Right lobe of liver (tissue), 4 donors: Measurements from ENCODE around the gene RPP38.

ENCODE experiments used
- CTCF ChIP-seq, 4 donors: fragments of 200-600 bp in 3 of 4; fragments of 450-650 bp in 1 of 4; IDR thresholded peaks; one replicate each; pipeline versions ENCODE4 v1.5.1 to v1.8.0; 2016 to 2022; ENCODE audit warnings: antibody characterized with exemption in 4 of 4, mild to moderate bottlenecking in 2 of 4
- POLR2A ChIP-seq: fragments of 450-650 bp; IDR thresholded peaks from one replicate; pipeline ENCODE4 v1.6.1; 2017; ENCODE audit warnings: antibody characterized with exemption, mild to moderate bottlenecking
- donor health status: DM: no; HTN: no; CAD: no.
- donor health status: DM: no; HTN: no; CAD: no.
- donor health status: DM: no; HTN: yes; CAD: no.

DNA sequence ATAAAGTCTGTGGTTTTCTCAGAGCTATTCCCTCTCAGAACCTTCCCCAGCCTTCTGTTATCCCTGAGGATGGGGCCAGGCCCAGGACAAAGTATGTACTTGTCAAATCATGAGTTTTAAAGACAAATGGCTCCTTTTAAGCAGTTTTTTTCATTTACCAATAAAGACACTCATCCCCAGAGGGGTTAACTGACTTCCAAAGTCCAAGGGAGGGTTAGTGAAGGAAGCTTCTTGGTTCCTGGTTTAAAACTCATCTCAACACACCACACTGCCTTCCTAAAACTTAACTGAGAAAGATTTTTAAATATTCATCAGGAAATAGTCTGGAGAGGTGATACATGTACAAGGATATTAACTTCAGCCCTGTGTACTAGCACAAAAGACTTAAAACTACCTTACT, 55.4 kb downstream of the RPP38 start:
- no peak for TF ChIP-seq CTCF (IDR thresholded peaks at IDR 0.05)
- TF ChIP-seq POLR2A: no peak
